IPS DF 19.7 (cell line): ENCODE data around the gene MYO3B.
"Not testable (repeated sequence)": the region's sequence is repeated elsewhere in the genome, so short reads cannot be mapped to it uniquely, and the experiment has no call there.

Source experiments
- DNase-seq: peaks from one replicate; pipeline ENCODE4 v3.0.0-alpha.2; 2013; ENCODE audit warnings: low read depth, low spot score

The MYO3B gene

DNA sequence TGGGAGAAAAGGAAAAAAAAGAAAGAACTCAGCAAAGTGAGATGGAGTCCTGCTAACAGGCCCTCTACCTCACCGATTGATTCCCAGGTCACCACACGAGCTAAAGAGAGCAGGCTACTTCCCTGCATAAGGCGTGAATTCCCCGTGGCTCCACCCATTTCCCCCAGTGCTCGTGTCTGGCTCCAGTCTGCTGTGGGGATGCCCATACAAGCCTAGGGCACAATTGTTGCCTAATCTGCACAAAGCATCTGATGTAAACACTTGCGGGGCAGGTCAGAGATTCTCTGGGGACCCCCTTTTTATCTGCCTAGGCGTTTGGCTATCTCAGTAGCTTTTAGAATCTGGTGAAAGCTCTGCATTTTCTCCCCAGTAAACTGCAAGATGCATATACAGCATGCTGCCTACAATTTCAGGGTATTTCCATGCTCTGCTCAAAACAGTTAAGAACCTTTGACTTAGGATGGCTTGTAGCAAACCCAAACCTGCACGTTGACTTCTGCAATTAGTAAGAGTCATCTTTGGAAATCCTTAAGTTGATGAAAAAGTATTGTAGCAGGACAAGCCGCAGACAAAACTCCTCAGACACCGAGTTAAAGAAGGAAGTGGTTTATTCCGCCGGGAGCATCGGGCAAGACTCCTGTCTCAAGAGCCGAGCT, 34.8 kb downstream of the MYO3B start:
- DNase-seq, result no peak

- not testable (repeated sequence) for DNase-seq
Observed at GRCh38 chr2:170213281-170213625, 35.3 kb downstream of the MYO3B start.

GRCh38 chr2:170213651-170214050, 35.7 kb downstream of the MYO3B start:
- DNase-seq, result no peak

- peak; percentile 83 for DNase-seq
Observed at GRCh38 chr2:170214309-170214948, 36.5 kb downstream of the MYO3B start.

- DNase-seq, result no peak
Observed at GRCh38 chr2:170215021-170215420, 37.1 kb downstream of the MYO3B start.

- no peak for DNase-seq
Observed at GRCh38 chr2:170216428-170216827, 38.5 kb downstream of the MYO3B start.

DNA sequence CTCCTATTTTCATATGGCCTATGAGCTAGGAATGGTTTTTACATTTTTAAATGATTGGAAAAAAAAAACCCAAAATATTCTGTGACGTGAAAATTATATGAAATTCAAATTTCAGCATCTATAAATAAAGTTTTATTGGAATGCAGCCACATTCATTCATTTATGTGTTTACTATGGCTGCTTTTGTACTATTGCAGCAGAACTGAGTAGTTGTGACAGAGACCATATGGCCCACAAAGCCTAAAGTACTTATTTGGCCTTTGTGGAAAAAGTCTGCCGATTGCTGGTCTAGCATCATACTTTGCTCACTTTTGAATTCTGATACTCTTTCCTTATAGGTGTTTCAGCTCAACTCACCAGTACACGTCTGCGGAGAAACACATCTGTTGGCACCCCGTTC, 39.0 kb downstream of the MYO3B start:
- DNase-seq, result no peak

DNA sequence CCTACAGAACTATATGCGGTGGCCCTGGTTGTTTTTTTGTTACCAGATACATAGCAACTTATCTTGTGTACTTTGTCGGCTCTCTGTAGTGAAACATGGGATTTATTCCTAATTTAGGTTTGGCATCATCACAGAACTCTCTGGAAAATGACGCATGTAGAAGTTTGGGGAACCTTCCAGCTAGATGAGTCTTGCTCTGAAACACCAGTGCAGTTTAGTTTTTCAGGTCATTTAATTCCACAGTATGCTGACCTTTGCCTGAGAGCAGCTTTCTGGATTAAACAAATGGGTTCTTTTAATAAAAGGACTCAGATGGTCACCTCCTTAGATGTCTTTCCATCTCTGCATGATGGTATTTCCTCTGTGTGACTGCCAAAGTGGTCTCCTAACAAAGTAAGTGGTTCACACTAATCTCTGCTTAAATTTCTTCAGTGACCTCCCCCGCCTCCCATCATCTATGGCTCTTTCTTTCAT, 39.9 kb downstream of the MYO3B start:
- DNase-seq, result no peak

GRCh38 chr2:170218456-170218855, 40.5 kb downstream of the MYO3B start:
- DNase-seq, result no peak

DNA sequence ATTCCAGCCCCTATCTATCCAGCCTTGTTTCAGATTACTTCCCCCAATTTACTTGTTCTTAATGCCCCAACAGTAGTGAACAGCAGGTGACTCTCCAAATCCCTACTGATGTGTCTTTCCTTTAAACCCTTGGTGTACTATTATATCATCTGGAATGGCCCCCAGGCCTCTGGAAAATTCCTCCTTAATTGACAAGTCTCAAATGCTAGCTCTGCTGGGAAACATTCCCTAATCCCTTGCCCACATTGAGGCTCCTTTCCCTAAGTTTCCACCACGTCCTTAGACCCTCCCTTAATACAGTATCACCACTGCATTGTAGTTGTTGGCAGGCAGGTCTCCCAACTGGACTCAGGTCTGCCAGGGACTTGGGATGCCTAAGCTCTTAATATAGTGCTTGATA, 41.0 kb downstream of the MYO3B start:
- DNase-seq, result no peak

DNA sequence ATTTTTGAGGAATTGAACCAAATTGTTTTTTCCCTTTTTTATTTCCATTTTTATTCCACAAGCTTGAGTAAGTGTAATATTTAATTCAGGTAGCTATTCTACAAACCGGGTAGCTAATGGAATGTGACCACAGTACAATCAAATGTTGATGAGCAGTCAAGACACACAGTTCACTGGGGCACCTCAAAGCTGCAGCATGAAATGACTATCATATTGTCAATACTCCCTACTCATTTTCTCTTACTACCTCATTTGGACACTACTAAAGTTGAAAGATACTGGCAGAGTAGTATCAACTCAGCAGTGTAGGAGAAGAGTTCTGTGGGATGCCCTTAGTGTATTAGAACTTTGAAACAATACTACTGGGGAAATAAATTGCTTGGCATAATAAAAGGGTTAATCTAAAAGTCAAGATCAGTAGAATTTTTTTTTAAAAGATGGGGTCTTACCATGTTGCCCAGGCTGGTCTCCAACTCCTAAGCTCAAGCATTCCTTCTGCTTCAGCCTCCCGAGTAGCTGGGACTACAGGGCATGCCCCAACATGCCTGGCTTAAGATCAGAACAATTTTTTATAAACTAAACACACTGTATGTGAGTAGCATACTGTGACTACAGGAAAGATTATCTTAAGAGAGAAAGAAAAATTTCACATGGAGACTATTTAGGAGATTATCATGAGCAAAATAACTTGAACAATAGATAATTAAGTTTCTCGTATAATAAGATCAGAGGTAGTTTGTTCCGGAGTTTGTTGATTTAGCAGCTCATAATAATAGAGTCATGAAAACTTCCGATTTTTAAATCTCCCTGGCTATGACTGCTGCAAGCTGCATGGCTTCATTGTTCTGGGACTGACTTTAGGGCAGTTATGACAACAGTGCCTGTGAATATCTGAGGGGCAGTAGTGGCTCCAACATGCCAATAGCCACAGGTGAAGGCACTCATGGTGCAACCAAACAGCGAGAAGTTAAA, 43.7 kb downstream of the MYO3B start:
- no peak for DNase-seq

DNA sequence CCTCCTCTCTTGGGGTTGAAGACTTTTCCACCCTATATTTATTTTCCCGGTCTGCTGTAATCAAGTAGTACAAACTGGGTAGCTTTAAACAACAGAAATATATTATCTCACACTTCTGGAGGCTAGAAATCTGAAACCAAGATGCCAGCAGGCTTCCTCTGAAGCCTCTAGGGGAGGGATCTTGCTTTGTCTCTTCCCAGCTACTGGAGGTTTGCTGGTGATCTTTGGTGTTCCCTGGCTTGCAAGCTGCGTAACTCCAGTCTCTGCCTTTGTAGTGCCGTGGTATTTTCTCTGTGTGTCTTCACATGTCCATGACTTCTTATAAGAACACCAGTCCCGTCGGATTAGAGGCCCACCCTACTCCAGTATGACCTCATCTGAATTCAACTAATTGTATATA, 44.4 kb downstream of the MYO3B start:
- DNase-seq, result peak; percentile 15

- no peak for DNase-seq
Observed at GRCh38 chr2:170222842-170223241, 44.9 kb downstream of the MYO3B start.

DNA sequence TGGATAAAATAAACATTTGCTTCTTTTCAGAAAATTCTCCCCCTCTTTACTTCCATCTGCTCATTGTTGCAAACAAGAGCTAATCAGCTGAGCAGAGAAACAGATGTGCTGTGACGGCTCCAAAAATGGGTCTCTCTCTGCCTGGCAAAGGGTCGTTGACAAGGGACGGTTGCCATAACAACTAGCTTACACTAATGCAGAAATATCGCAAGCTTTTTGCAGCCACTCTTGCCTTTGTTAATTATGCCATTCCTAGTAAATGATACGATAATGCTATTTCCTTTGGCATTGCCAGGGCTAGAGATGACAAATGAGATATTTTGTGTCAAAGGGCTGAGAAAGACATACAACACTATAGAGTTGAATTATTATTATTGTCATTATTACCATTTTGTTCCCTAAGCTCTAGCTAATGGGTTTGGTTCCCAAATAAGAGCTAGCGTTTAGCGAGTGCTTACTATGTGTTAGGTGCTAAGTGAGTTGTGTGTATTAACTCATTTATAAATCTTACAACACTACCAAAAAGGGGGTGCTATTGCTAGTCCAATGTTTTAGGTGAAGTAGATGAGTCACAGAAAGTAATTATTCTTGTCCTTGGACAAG, 46.8 kb downstream of the MYO3B start:
- DNase-seq, result no peak

GRCh38 chr2:170226216-170226615, 48.3 kb downstream of the MYO3B start:
- DNase-seq, result no peak

DNA sequence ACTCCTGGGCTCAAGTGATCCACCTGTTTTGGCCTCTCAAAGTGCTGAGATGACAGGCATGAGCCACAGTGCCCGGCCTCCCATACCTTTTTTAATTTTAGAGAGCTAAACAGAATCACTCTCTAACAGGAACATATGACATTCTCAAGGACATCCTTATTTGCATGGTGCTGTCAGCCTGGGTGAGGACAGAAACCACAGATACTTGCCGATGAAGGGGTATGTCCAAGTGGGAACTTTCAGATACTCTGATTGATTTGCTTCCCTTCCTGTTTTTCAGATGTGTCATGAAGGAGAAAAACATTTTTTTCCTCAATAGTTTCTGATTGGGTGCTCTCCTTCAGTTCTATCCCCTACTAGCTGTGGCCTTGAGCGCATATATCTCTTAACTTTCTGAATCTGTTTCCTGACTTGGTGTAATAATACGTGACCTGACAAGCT, 49.6 kb downstream of the MYO3B start:
- DNase-seq, result no peak

DNA sequence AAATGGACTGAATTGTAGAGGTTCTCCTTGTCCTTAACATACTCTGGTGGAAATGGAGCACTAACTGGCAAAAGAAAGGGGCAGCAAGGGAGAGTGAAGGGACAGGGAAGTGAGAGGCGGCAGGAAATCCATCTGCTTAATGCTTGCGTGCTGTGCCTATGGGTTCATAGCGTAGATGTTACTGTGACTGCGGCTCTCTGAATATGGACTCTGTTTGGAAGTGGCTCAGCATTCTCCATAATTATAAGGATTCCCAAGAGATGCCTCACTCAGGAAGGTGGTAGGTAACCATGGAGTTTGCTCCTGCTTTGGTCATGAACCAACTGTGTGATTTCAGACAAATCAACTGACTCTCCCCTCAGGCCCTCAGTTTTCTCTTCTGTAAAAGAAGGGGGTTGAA, 50.0 kb downstream of the MYO3B start:
- DNase-seq, result no peak

DNA sequence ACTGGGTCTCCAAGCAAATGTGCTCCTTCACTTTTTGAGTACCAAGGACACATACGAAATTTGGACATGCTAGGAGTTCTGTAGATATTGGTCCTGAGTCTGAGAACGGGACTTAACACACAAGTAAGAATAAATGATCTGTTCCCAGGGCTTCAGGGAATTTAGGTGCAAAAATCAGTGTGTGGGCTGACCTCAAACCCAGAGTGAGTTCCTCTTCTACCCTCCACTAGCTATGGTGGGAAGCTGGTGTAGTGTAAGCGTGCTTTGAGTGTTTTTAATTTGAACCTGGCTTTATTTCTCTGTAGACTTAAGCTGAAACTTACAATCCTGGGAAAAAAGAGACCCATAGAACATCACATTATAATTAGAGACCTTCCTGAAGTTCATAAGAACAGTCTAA, 50.5 kb downstream of the MYO3B start:
- DNase-seq, result no peak

DNA sequence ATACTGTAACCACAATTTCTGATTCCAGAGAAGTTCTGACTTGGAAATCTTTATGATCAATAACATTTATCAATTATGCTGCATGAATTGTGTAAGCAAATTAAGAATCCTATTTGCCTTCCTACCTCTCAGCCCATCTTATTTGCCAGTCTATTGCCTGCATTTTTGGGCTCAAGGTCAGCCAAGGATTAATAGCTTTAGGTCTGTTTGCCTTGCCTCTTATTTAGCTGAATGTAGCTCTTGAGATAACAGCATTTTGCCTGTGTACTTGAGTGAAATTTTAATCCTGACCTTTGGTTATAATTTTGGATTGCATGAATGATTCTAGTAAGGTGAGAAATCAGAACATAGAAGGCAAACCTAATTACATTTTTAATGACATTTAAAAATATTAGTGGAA, 51.2 kb downstream of the MYO3B start:
- no peak for DNase-seq

DNA sequence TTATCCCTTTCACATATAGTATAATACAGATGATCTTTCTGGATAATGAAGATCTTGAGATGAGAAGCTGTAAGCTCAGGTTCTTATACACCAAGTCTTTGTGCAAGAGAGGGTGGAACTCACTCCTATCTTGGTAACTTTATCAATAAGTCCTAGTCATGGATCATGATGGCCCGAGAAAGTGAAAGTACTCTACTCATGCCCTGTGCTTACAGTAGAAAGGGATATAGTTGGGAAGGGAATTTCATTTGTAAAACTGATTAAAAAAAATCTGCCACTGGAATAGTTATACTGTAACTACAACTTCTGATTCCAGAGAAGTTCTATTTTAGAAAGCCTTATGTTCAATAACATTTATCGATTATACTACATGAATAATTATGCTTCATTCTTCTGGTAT, 51.8 kb downstream of the MYO3B start:
- DNase-seq, result no peak

- DNase-seq, result peak; percentile 50
Observed at GRCh38 chr2:170235860-170236679, 58.1 kb downstream of the MYO3B start.
